ENCODE results near the gene YES1.

DNA sequence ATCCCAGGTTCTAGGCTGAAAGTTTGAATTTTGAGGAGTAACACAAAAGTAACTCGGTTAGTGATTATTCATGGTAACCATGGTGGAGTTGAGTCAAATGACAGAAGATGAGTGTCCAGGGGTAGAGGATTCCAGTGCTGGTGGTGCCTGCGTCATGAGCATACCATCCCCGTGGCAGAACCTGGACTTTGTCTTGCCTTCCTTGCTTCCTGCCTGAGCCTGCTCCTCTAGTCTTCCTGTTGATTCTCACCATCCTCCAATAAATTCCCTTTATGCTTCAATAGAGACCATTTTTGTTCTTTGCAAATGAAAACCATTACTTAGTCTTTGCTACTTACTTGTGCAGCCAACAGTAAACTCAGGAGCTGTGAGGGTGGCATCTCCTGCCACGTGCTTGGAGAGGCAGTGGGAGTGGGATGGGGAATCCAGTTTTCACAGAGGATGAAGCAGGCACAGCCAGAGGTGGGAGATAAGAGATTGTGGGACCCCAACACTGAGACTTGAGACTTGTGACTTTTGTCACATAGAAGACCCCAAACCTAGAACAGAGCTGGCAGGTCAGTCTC is 4.1 kb upstream of the YES1 start:
- TF ChIP-seq, protein P1, sequence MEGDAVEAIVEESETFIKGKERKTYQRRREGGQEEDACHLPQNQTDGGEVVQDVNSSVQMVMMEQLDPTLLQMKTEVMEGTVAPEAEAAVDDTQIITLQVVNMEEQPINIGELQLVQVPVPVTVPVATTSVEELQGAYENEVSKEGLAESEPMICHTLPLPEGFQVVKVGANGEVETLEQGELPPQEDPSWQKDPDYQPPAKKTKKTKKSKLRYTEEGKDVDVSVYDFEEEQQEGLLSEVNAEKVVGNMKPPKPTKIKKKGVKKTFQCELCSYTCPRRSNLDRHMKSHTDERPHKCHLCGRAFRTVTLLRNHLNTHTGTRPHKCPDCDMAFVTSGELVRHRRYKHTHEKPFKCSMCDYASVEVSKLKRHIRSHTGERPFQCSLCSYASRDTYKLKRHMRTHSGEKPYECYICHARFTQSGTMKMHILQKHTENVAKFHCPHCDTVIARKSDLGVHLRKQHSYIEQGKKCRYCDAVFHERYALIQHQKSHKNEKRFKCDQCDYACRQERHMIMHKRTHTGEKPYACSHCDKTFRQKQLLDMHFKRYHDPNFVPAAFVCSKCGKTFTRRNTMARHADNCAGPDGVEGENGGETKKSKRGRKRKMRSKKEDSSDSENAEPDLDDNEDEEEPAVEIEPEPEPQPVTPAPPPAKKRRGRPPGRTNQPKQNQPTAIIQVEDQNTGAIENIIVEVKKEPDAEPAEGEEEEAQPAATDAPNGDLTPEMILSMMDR (IDR thresholded peaks at IDR 0.05; ENCODE audit: low read length), result no peak
- no peak for TF ChIP-seq EZH2phosphoT487 (IDR thresholded peaks at IDR 0.05; ENCODE audit: low read length)

All from MM.1S (cell line).